GM12892 (cell line): Measurements from ENCODE around the gene ARSB.

Source experiments
- POLR2A ChIP-seq: IDR thresholded peaks from 2 replicates; pipeline ENCODE4 v1.6.1; 2011; ENCODE audit warnings: low read depth, low read length, control low read depth
- POLR2AphosphoS5 ChIP-seq: IDR thresholded peaks from 2 replicates; pipeline ENCODE4 v1.6.1; 2011; ENCODE audit warnings: low read depth, low read length, control low read depth
- TAF1 ChIP-seq: IDR thresholded peaks from 2 replicates; pipeline ENCODE4 v1.6.1; 2011; ENCODE audit warnings: low read depth, mild to moderate bottlenecking, control low read depth, low read length, borderline replicate concordance

DNA sequence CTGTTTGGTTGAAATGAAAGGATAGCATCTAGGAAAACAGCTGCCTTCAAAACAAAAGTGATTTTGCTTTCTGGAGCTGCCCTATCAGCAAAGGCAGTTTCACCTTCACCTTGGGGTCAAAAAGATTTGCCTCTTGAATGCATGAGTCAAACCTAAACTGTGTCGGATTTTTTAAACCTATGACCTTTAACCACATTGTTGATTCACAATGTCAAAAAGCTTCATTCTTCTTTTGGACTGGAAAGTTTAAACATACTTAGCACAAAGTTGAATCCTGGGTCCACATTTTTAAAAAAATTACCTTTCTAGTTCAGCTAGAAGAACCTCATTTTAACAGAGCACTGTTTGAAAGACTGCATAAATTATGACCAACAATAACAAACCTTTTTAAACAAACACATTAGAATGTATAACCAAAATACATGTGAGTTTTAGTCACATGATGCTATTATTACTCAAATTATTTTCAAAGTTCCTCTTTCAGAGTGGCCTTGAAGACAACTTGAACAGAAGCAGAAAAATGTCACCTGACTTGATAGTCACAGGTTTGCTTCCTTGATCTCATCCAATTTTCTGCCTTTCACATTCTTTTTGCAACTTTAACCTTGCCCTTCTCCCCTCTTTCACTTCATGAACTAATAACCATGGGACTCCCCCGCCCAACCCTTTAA lies 226.8 kb downstream of the ARSB start:
- TF ChIP-seq POLR2AphosphoS5 (no peak), TAF1 (no peak), POLR2A (no peak)
